ENCODE measurements around the gene ANKS1B. TPM values are rescaled to one million over a fixed set of nuclear protein-coding genes. Genes with fewer than 3 reads are reported as not detected.

The ANKS1B gene
- total RNA-seq, 1 experiment from 2014 or later = 0.54 TPM

DNA sequence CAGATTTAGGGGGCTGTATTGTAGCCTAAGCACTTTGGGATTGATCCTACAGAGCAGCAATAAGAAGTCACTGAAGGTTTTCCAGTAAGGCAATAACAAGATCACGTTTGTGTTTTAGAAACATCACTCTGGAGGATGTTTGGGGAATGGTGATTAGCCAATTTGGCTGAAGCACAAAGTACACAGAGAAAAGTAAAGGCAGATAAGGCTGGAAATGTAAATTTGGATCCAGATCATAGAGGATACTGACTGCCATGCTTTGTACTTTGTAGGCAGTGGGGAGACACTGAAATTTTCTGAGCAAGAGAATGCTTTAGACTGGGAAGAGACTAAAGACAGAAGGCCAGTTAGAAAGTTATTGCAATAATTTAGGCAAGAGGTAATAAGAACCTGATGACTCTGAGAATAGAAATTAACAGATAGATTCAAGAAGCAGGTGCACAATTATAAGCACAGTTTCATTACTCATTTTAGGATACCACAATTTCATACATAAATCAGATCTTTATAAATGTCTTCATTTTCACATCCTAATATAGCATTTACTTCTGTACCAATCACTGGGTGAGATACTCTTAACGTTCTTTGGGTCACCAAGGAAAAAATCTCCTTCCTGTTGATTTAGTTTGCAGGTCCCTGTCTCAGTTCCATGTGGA, 651.7 kb downstream of the ANKS1B start:
- CTCF ChIA-PET = no interaction called here
- BruUV-seq (replicated peaks) = no TSS peak
- intact Hi-C loops (cut with micrococcal nuclease) = no loop called here

More for the DNA sequence above, 651.7 kb downstream of the ANKS1B start:
- Histone ChIP-seq H3K9me3 (ENCODE audit: control insufficient read depth in 1 of 2, insufficient read depth in 1 of 2, low read depth in 1 of 2, low read length in 2 of 2) (no peaks in the 10 kb centered on the region), H3K9me2 (ENCODE audit: insufficient read depth) (no peaks in the 10 kb centered on the region), H3K9ac (ENCODE audit: low read length) (no peak overlapping the region), H3K27me3 (ENCODE audit: insufficient read depth, low read length) (peaks cover 8% of the 10 kb centered on the region; the same call in 1 of the 2 replicates), H3K36me3 (ENCODE audit: control insufficient read depth in 1 of 2, insufficient read depth in 2 of 2, low read length in 2 of 2) (no peaks in the 10 kb centered on the region), H3K79me2 (ENCODE audit: insufficient read depth, low read length) (no peaks in the 10 kb centered on the region), H3K4me2 (ENCODE audit: low read length) (no peak overlapping the region), H4K20me1 (ENCODE audit: insufficient read depth) (no peaks in the 10 kb centered on the region), H2AFZ (ENCODE audit: low read depth, low read length, poor library complexity, severe bottlenecking) (no peak overlapping the region), H3K4me3 (replicated peaks in 1 of 2; ENCODE audit: low read depth in 1 of 2, low read length in 2 of 2) (no peak overlapping the region), H3K4me1 (ENCODE audit: control insufficient read depth in 1 of 2, insufficient read depth in 2 of 2, low read length in 2 of 2) (no peaks in the 10 kb centered on the region), H3K27ac (ENCODE audit: low read depth, low read length) (no peak overlapping the region)
- ATAC-seq (no peak), DNase-seq (ENCODE audit: low read depth, low spot score) (no peak)
- ChIA-PET POLR2A (no interaction called here), RAD21 (ENCODE audit: low non-redundant PET in 1 of 2, low total read pairs in 2 of 2, uncharacterized antibody in 2 of 2, unreplicated experiment in 2 of 2) (no interaction called here)
- TF ChIP-seq ZFX (IDR thresholded peaks at IDR 0.05) = no peak
- TF ChIP-seq ELF1 (IDR thresholded peaks at IDR 0.05; ENCODE audit: borderline replicate concordance, low read depth) = no peak
- no peak for TF ChIP-seq TCF7L2 (IDR thresholded peaks at IDR 0.05; ENCODE audit: borderline replicate concordance, extremely low read depth, insufficient read depth, insufficient read length)
- TF ChIP-seq, protein P1, sequence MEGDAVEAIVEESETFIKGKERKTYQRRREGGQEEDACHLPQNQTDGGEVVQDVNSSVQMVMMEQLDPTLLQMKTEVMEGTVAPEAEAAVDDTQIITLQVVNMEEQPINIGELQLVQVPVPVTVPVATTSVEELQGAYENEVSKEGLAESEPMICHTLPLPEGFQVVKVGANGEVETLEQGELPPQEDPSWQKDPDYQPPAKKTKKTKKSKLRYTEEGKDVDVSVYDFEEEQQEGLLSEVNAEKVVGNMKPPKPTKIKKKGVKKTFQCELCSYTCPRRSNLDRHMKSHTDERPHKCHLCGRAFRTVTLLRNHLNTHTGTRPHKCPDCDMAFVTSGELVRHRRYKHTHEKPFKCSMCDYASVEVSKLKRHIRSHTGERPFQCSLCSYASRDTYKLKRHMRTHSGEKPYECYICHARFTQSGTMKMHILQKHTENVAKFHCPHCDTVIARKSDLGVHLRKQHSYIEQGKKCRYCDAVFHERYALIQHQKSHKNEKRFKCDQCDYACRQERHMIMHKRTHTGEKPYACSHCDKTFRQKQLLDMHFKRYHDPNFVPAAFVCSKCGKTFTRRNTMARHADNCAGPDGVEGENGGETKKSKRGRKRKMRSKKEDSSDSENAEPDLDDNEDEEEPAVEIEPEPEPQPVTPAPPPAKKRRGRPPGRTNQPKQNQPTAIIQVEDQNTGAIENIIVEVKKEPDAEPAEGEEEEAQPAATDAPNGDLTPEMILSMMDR (IDR thresholded peaks at IDR 0.05 in 2 of 3, conservative IDR thresholded peaks at IDR 0.05 in 1 of 3; ENCODE audit: borderline replicate concordance in 1 of 3, insufficient read depth in 1 of 3, low read depth in 2 of 3, low read length in 2 of 3) = no peak
- TF ChIP-seq JUND (IDR thresholded peaks at IDR 0.05) = no peak
- no peak for TF ChIP-seq POLR2AphosphoS5 (IDR thresholded peaks at IDR 0.05; ENCODE audit: low read depth, low read length)
- TF ChIP-seq SP1 (IDR thresholded peaks at IDR 0.05; ENCODE audit: low read depth) = no peak
- no peak for TF ChIP-seq EZH2phosphoT487 (IDR thresholded peaks at IDR 0.05; ENCODE audit: borderline replicate concordance)
- TF ChIP-seq YY1 (IDR thresholded peaks at IDR 0.05; ENCODE audit: extremely low read depth, insufficient replicate concordance, low read depth, low read length) = no peak
- TF ChIP-seq, protein P2, sequence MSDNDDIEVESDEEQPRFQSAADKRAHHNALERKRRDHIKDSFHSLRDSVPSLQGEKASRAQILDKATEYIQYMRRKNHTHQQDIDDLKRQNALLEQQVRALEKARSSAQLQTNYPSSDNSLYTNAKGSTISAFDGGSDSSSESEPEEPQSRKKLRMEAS (IDR thresholded peaks at IDR 0.05) = no peak
- no peak for TF ChIP-seq SRF (IDR thresholded peaks at IDR 0.05; ENCODE audit: low read depth)
- TF ChIP-seq ZNF274 (IDR thresholded peaks at IDR 0.05; ENCODE audit: low read depth, low read length) = no peak
- TF ChIP-seq, protein P3, sequence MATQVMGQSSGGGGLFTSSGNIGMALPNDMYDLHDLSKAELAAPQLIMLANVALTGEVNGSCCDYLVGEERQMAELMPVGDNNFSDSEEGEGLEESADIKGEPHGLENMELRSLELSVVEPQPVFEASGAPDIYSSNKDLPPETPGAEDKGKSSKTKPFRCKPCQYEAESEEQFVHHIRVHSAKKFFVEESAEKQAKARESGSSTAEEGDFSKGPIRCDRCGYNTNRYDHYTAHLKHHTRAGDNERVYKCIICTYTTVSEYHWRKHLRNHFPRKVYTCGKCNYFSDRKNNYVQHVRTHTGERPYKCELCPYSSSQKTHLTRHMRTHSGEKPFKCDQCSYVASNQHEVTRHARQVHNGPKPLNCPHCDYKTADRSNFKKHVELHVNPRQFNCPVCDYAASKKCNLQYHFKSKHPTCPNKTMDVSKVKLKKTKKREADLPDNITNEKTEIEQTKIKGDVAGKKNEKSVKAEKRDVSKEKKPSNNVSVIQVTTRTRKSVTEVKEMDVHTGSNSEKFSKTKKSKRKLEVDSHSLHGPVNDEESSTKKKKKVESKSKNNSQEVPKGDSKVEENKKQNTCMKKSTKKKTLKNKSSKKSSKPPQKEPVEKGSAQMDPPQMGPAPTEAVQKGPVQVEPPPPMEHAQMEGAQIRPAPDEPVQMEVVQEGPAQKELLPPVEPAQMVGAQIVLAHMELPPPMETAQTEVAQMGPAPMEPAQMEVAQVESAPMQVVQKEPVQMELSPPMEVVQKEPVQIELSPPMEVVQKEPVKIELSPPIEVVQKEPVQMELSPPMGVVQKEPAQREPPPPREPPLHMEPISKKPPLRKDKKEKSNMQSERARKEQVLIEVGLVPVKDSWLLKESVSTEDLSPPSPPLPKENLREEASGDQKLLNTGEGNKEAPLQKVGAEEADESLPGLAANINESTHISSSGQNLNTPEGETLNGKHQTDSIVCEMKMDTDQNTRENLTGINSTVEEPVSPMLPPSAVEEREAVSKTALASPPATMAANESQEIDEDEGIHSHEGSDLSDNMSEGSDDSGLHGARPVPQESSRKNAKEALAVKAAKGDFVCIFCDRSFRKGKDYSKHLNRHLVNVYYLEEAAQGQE (IDR thresholded peaks at IDR 0.05; ENCODE audit: low read depth) = no peak
- TF ChIP-seq CEBPB (IDR thresholded peaks at IDR 0.05; ENCODE audit: low read depth) = no peak
- TF ChIP-seq CBX3 (IDR thresholded peaks at IDR 0.05; ENCODE audit: low read depth) = no peak
- TF ChIP-seq, protein P4, sequence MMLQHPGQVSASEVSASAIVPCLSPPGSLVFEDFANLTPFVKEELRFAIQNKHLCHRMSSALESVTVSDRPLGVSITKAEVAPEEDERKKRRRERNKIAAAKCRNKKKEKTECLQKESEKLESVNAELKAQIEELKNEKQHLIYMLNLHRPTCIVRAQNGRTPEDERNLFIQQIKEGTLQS (IDR thresholded peaks at IDR 0.05) = no peak
- TF ChIP-seq FOSL1 (IDR thresholded peaks at IDR 0.05; ENCODE audit: low read depth) = no peak
- TF ChIP-seq, protein P5, sequence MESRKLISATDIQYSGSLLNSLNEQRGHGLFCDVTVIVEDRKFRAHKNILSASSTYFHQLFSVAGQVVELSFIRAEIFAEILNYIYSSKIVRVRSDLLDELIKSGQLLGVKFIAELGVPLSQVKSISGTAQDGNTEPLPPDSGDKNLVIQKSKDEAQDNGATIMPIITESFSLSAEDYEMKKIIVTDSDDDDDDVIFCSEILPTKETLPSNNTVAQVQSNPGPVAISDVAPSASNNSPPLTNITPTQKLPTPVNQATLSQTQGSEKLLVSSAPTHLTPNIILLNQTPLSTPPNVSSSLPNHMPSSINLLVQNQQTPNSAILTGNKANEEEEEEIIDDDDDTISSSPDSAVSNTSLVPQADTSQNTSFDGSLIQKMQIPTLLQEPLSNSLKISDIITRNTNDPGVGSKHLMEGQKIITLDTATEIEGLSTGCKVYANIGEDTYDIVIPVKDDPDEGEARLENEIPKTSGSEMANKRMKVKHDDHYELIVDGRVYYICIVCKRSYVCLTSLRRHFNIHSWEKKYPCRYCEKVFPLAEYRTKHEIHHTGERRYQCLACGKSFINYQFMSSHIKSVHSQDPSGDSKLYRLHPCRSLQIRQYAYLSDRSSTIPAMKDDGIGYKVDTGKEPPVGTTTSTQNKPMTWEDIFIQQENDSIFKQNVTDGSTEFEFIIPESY (IDR thresholded peaks at IDR 0.05; ENCODE audit: extremely low read depth, insufficient replicate concordance, low read length) = no peak
- TF ChIP-seq RAD21 (IDR thresholded peaks at IDR 0.05; ENCODE audit: low read depth) = no peak

All from HCT116 (cell line).